B cell (primary cell): ENCODE data around the gene FOXN3. TPM values are rescaled to one million over a fixed set of nuclear protein-coding genes. Genes with fewer than 3 reads are reported as not detected.
A peak's percentile ranks its signal among the peaks of the same experiment; 100 is the strongest.

Source experiments
- ATAC-seq: fragments of 200-7000 bp; cut with Tn5 transposase; one replicate; pipeline ENCODE4 v1.10.0; 2021; ENCODE audit warnings: low read depth, mild to moderate bottlenecking, moderate number of reproducible peaks, moderate library complexity
- CTCF ChIA-PET: fragments of 350-600 bp; sonication (Branson Sonifier 250); formaldehyde crosslinking; loops from one replicate; lab custom pipeline; 2021; ENCODE audit warnings: antibody characterized with exemption, inconsistent platforms; lab: Charles Lee
- POLR2A ChIA-PET: fragments of 350-600 bp; sonication (Branson Sonifier 250); formaldehyde crosslinking; loops from one replicate; lab custom pipeline; 2021; ENCODE audit warnings: antibody characterized with exemption; lab: Charles Lee
- DNase-seq: peaks from one replicate; pipeline ENCODE4 v3.0.0; 2013
- H2AFZ ChIP-seq: 2 replicates; pipeline ENCODE4 v1.6.1; 2012; ENCODE audit warnings: mild to moderate bottlenecking, low read depth, low read length; ENCODE audit not compliant: insufficient read depth, poor library complexity, severe bottlenecking
- H3K27ac ChIP-seq, 2 donors: 1 replicate in 1 of 2; 2 replicates in 1 of 2; pipeline ENCODE4 v1.5.1; 2012 to 2013; ENCODE audit warnings: low read length in 2 of 2, mild to moderate bottlenecking in 2 of 2, moderate library complexity in 1 of 2
- H3K27me3 ChIP-seq, 4 experiments: fragments of 200-600 bp in 1 of 4; sonication (generic) in 1 of 4; replicated peaks in 1 of 4; 1 replicate in 2 of 4; 2 replicates in 2 of 4; pipeline versions ENCODE4 v1.6.1 to v1.7.0; 2013 to 2016; ENCODE audit warnings: low read length in 3 of 4, mild to moderate bottlenecking in 2 of 4, mixed read lengths in 1 of 4, moderate library complexity in 1 of 4; ENCODE audit not compliant: insufficient read depth in 4 of 4, control insufficient read depth in 3 of 4; ENCODE audit errors: control extremely low read depth in 1 of 4
- H3K36me3 ChIP-seq, 2 experiments: replicated peaks in 1 of 2; 1 replicate in 1 of 2; 2 replicates in 1 of 2; pipeline versions ENCODE4 v1.6.1 to v1.7.1; 2013; ENCODE audit warnings: low read length in 1 of 2; ENCODE audit not compliant: insufficient read depth in 2 of 2, control insufficient read depth in 1 of 2; ENCODE audit errors: control extremely low read depth in 1 of 2, extremely low read depth in 1 of 2
- H3K4me1 ChIP-seq, 2 donors: fragments of 200-600 bp in 1 of 2; sonication (generic) in 1 of 2; 1 replicate in 1 of 2; 2 replicates in 1 of 2; pipeline versions ENCODE4 v1.5.1 to v1.6.1; 2013 to 2017; ENCODE audit warnings: low read length in 2 of 2; ENCODE audit not compliant: control insufficient read depth in 2 of 2, insufficient read depth in 2 of 2
- H3K4me2 ChIP-seq: replicated peaks from 2 replicates; pipeline ENCODE3; 2012; ENCODE audit warnings: mild to moderate bottlenecking, low read depth, low read length; ENCODE audit not compliant: poor library complexity, severe bottlenecking
- H3K4me3 ChIP-seq, 5 experiments: fragments of 200-600 bp in 1 of 5; sonication (generic) in 1 of 5; 1 replicate in 3 of 5; 2 replicates in 2 of 5; pipeline versions ENCODE4 v1.5.1 to v1.7.0; 2011 to 2016; ENCODE audit warnings: low read length in 4 of 5, mild to moderate bottlenecking in 4 of 5, low read depth in 2 of 5, control low read depth in 1 of 5, moderate library complexity in 1 of 5; ENCODE audit not compliant: insufficient read depth in 1 of 5; ENCODE audit errors: control extremely low read depth in 1 of 5, extremely low read depth in 1 of 5
- H3K79me2 ChIP-seq: fragments of 200-600 bp; sonication (generic); one replicate; pipeline ENCODE4 v1.6.0; 2016; ENCODE audit warnings: low read length; ENCODE audit not compliant: control insufficient read depth, insufficient read depth
- H3K9ac ChIP-seq: fragments of 200-600 bp; sonication (generic); 2 replicates; pipeline ENCODE4 v1.6.1; 2017; ENCODE audit warnings: mild to moderate bottlenecking, low read length, moderate library complexity
- H3K9me3 ChIP-seq, 3 donors: one replicate each; pipeline versions ENCODE4 v1.6.1 to v1.7.1; 2013; ENCODE audit warnings: low read length in 2 of 3; ENCODE audit not compliant: control insufficient read depth in 2 of 3, insufficient read depth in 1 of 3; ENCODE audit errors: control extremely low read depth in 1 of 3
- H4K20me1 ChIP-seq: 2 replicates; pipeline ENCODE4 v1.6.0; 2012; ENCODE audit warnings: mild to moderate bottlenecking, low read length; ENCODE audit not compliant: insufficient read depth, control insufficient read depth, poor library complexity, severe bottlenecking
- H3K27ac Mint-ChIP-seq: one replicate; pipeline ENCODE4 v1.8.0; 2021; ENCODE audit warnings: mixed read lengths
- H3K27me3 Mint-ChIP-seq: one replicate; pipeline ENCODE4 v1.8.0; 2021; ENCODE audit warnings: mixed read lengths
- H3K4me1 Mint-ChIP-seq: one replicate; pipeline ENCODE4 v1.8.0; 2021; ENCODE audit warnings: mixed read lengths
- H3K4me3 Mint-ChIP-seq: one replicate; pipeline ENCODE4 v1.8.0; 2021; ENCODE audit warnings: mixed read lengths
- H3K9me3 Mint-ChIP-seq: one replicate; pipeline ENCODE4 v1.8.0; 2022; ENCODE audit warnings: mixed read lengths; ENCODE audit not compliant: insufficient read depth
- EZH2 ChIP-seq: IDR thresholded peaks from 2 replicates; pipeline ENCODE4 v1.6.1; 2012; ENCODE audit warnings: borderline replicate concordance, low read depth, mild to moderate bottlenecking, moderate library complexity, low read length; ENCODE audit not compliant: insufficient read depth, poor library complexity, severe bottlenecking
- WGBS: methylation state at CpG from one replicate; pipeline ENCODE4 v1.1.5; 2013; ENCODE audit warnings: missing lambda C conversion rate; ENCODE audit not compliant: insufficient coverage; 5-methylcytosine and 5-hydroxymethylcytosine counted together
- intact Hi-C: fragments of 100-400 bp; cut with micrococcal nuclease; formaldehyde crosslinking; loops from one replicate; pipeline ENCODE4 v1.10.0; 2022
- polyA plus RNA-seq: library from polyadenylated mRNA; depleted of rRNA; stranded (reverse); fragments of >200 nt; gene quantifications from 2 replicates; pipeline ENCODE4 v1.2.3, GENCODE V29; 2012
- total RNA-seq, 2 donors: library from RNA; stranded (reverse); fragments of 120-200 nt in 1 of 2; gene quantifications; 1 replicate in 1 of 2; 2 replicates in 1 of 2; pipeline versions ENCODE4 v1.2.3 to v1.2.4, GENCODE V29; 2013 to 2022
- TF ChIP-seq, protein P1 (sequence below): fragments of 200-600 bp; IDR thresholded peaks from one replicate; pipeline ENCODE4 v1.8.0; 2022; ENCODE audit warnings: antibody characterized with exemption, mild to moderate bottlenecking

FOXN3 gene
- total and polyA plus RNA-seq, 2 donors (not counting 1 experiment from before 2014, with no cell fraction given) = 80.6 to 98.2 TPM

DNA sequence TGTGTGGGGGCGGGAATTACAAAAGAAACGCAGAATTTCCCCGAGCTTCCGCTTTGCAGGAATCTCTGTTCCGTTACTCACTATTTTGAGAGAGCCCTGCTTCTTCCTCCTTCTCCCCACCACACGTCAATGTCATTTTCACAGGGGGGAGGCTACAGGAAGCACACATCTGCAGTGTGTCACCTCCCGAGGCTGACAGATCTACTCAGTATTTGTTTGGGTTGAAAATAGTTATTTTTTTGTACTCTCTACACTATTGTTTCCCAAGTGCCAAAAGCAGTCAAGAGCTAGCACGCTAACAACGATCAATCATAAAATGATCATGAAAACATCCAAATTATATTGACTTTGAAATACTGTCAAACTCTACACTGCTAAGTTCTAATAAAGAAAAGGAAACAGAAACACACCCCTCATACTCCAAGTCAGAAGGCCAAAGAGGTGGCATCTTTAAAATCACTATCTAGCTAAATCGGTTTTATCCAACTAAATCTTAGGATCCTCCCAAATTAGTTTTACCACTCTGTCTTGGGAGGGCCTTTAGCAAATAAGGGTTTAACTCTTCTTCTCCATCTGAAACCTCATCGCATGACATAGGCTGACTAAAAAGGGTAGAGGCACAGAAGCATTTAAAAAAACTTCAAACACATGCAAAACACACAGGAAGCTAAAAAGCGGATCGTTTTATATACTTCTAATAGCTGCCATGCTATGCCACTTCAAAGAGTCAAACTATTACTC is 51.8 kb downstream of the FOXN3 start:
- Mint-ChIP-seq H3K27me3 (no peaks in the 10 kb centered on the region), H3K4me3 (peak overlapping the region; percentile 84), H3K4me1 (peaks cover 57% of the 10 kb centered on the region), H3K9me3 (peaks cover 5% of the 10 kb centered on the region), H3K27ac (peak overlapping the region; percentile 90)
- CTCF ChIA-PET = interaction anchor here (0.6 to 2.0 kb wide), 8 partner anchors 9 to 61 kb away, joined by 3 to 16 read pairs (median 4); no protein-coding TSS in a partner anchor
- POLR2A ChIA-PET = interaction anchor here (1.0 to 3.5 kb wide), 4 partner anchors 19 to 61 kb away, joined by 4 to 16 read pairs (median 4); no protein-coding TSS in a partner anchor
- WGBS = 8% methylated on average over 6 of the region's 13 CpGs
- peak; percentile 87 for DNase-seq
- Histone ChIP-seq H3K27me3 (no peaks in the 10 kb centered on the region), H3K4me3 (peak overlapping the region; percentile 29 to 60 (median 51)), H3K36me3 (no peaks in the 10 kb centered on the region), H3K4me2 (peak overlapping the region; percentile 73), H3K9ac (peak overlapping the region; percentile 58), H3K27ac (peak overlapping the region; percentile 86 to 92), H3K79me2 (peaks cover 64% of the 10 kb centered on the region), H3K4me1 (peaks cover 43 to 52% of the 10 kb centered on the region in 2 donors), H4K20me1 (no peaks in the 10 kb centered on the region), H2AFZ (peak overlapping the region; percentile 45), H3K9me3 (peaks cover 0 to 4% (median 0%) of the 10 kb centered on the region in 3 donors)
- intact Hi-C loops = loop anchor here (1.0 kb wide), 5 partner anchors 19 to 336 kb away; no protein-coding TSS in a partner anchor
- peak; percentile 93 for ATAC-seq
- TF ChIP-seq, protein P1, sequence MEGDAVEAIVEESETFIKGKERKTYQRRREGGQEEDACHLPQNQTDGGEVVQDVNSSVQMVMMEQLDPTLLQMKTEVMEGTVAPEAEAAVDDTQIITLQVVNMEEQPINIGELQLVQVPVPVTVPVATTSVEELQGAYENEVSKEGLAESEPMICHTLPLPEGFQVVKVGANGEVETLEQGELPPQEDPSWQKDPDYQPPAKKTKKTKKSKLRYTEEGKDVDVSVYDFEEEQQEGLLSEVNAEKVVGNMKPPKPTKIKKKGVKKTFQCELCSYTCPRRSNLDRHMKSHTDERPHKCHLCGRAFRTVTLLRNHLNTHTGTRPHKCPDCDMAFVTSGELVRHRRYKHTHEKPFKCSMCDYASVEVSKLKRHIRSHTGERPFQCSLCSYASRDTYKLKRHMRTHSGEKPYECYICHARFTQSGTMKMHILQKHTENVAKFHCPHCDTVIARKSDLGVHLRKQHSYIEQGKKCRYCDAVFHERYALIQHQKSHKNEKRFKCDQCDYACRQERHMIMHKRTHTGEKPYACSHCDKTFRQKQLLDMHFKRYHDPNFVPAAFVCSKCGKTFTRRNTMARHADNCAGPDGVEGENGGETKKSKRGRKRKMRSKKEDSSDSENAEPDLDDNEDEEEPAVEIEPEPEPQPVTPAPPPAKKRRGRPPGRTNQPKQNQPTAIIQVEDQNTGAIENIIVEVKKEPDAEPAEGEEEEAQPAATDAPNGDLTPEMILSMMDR = no peak
- TF ChIP-seq EZH2 = no peak

DNA sequence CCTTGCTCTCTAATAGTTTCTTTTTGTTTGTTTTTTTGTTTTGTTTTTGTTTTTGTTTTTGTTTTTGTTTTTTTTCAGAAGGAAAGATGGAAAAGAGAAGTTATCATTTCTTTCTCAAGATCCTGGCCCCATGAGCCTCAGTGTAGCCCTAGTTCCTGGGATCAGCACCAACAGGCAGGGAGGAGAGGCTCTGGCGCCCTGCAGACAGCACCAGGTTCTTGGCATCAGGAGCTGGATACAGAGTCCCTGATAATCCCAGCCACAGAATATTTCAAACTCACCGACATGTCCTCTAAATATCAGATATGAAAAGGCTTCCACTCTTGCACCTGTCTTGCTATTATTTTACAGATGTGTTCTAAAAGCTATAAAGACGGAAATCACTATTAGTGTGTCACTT is 52.7 kb downstream of the FOXN3 start:
- intact Hi-C loops = no loop called here
- H3K27ac ChIP-seq = peak overlapping the region; percentile 86 to 92
- H3K27me3 Mint-ChIP-seq = no peaks in the 10 kb centered on the region
- peaks cover 3% of the 10 kb centered on the region for H3K9me3 Mint-ChIP-seq
- H2AFZ ChIP-seq = no peak overlapping the region
- DNase-seq (no peak), ATAC-seq (no peak)
- ChIA-PET POLR2A (interaction anchor here (1.0 to 3.5 kb wide), 3 partner anchors 20 to 59 kb away, joined by 4 to 16 read pairs (median 5); no protein-coding TSS in a partner anchor), CTCF (interaction anchor here (0.9 to 2.0 kb wide), 5 partner anchors 12 to 60 kb away, joined by 3 to 16 read pairs (median 4); no protein-coding TSS in a partner anchor)
- peak overlapping the region; percentile 84 for H3K4me3 Mint-ChIP-seq
- H3K79me2 ChIP-seq = peaks cover 65% of the 10 kb centered on the region
- peaks cover 0 to 7% (median 0%) of the 10 kb centered on the region in 3 donors for H3K9me3 ChIP-seq
- H3K4me3 ChIP-seq = peak overlapping the region; percentile 29 to 60 (median 51)
- H4K20me1 ChIP-seq = no peaks in the 10 kb centered on the region
- peaks cover 52 to 60% of the 10 kb centered on the region in 2 donors for H3K4me1 ChIP-seq
- no CpG with 5 or more reads among the region's 3 CpGs for WGBS
- no peaks in the 10 kb centered on the region for H3K27me3 ChIP-seq
- H3K27ac Mint-ChIP-seq = peak overlapping the region; percentile 90
- H3K4me2 ChIP-seq = peak overlapping the region; percentile 73
- TF ChIP-seq, protein P1 = no peak
- no peak for TF ChIP-seq EZH2
- peaks cover 61% of the 10 kb centered on the region for H3K4me1 Mint-ChIP-seq
- H3K9ac ChIP-seq = peak overlapping the region; percentile 58
- no peaks in the 10 kb centered on the region for H3K36me3 ChIP-seq
